GM23248 (cell line): ENCODE results near the gene C6orf120. TPM values are rescaled to one million over a fixed set of nuclear protein-coding genes. Genes with fewer than 3 reads are reported as not detected.

Experiments
- DNase-seq: peaks from one replicate; pipeline ENCODE4 v3.0.0-alpha.2; 2015
- H2AFZ ChIP-seq: fragments of 200-600 bp; sonication (generic); 2 replicates; pipeline ENCODE4 v1.6.1; 2016; ENCODE audit warnings: antibody characterized with exemption
- H3F3A ChIP-seq: fragments of 200-600 bp; sonication (generic); 2 replicates; pipeline ENCODE4 v1.6.1; 2016; ENCODE audit warnings: mild to moderate bottlenecking, antibody characterized with exemption, mixed run types; ENCODE audit not compliant: insufficient read depth
- H3K27ac ChIP-seq: fragments of 200-600 bp; sonication (generic); 2 replicates; pipeline ENCODE4 v1.5.1; 2016; ENCODE audit warnings: mild to moderate bottlenecking
- H3K27me3 ChIP-seq: fragments of 200-600 bp; sonication (generic); replicated peaks from 2 replicates; pipeline ENCODE4 v1.6.1; 2016; ENCODE audit warnings: mild to moderate bottlenecking; ENCODE audit not compliant: insufficient read depth
- H3K36me3 ChIP-seq: fragments of 200-600 bp; sonication (generic); 2 replicates; pipeline ENCODE4 v1.6.1; 2016; ENCODE audit warnings: low read depth, mild to moderate bottlenecking
- H3K4me1 ChIP-seq: fragments of 200-600 bp; sonication (generic); 2 replicates; pipeline ENCODE4 v1.6.1; 2016; ENCODE audit warnings: mild to moderate bottlenecking; ENCODE audit not compliant: insufficient read depth
- H3K4me2 ChIP-seq: fragments of 200-600 bp; sonication (generic); one replicate; pipeline ENCODE4 v1.6.1; 2016; ENCODE audit warnings: mild to moderate bottlenecking; ENCODE audit not compliant: unreplicated experiment
- H3K4me3 ChIP-seq: fragments of 200-600 bp; sonication (generic); 2 replicates; pipeline ENCODE4 v1.5.1; 2016; ENCODE audit warnings: mild to moderate bottlenecking
- H3K79me2 ChIP-seq: fragments of 200-600 bp; sonication (generic); 2 replicates; pipeline ENCODE4 v1.6.1; 2016; ENCODE audit warnings: mild to moderate bottlenecking; ENCODE audit not compliant: insufficient read depth
- H3K9ac ChIP-seq: fragments of 200-600 bp; sonication (generic); 2 replicates; pipeline ENCODE4 v1.6.1; 2016; ENCODE audit warnings: mild to moderate bottlenecking
- H3K9me2 ChIP-seq: fragments of 200-600 bp; sonication (generic); 2 replicates; pipeline ENCODE4 v1.6.1; 2016; ENCODE audit warnings: mixed run types, mild to moderate bottlenecking, moderate library complexity; ENCODE audit not compliant: insufficient read depth
- H3K9me3 ChIP-seq: fragments of 200-600 bp; sonication (generic); one replicate; pipeline ENCODE4 v1.6.1; 2017; ENCODE audit warnings: low read depth
- H4K20me1 ChIP-seq: fragments of 200-600 bp; sonication (generic); 2 replicates; pipeline ENCODE4 v1.6.0; 2016; ENCODE audit not compliant: insufficient read depth
- EZH2 ChIP-seq: fragments of 200-600 bp; sonication (generic); IDR thresholded peaks from 2 replicates; pipeline ENCODE4 v1.6.1; 2018; ENCODE audit warnings: antibody characterized with exemption, mild to moderate bottlenecking; ENCODE audit not compliant: insufficient read depth, poor library complexity, severe bottlenecking
- EZH2phosphoT487 ChIP-seq: fragments of 200-600 bp; sonication (generic); IDR thresholded peaks from 2 replicates; pipeline ENCODE4 v1.6.1; 2018; ENCODE audit warnings: antibody characterized with exemption, moderate library complexity, mild to moderate bottlenecking, low read depth; ENCODE audit not compliant: insufficient read depth
- WGBS, 2 experiments: methylation state at CpG; one replicate each; pipeline ENCODE4 v1.1.6; 2015 to 2017; ENCODE audit warnings: low lambda C conversion rate in 2 of 2, low coverage in 1 of 2; ENCODE audit errors: missing lambda C conversion rate in 2 of 2; 5-methylcytosine and 5-hydroxymethylcytosine counted together
- in situ Hi-C: fragments of 300-500 bp; cut with MboI; formaldehyde crosslinking; loops from 2 replicates; pipeline ENCODE4 v1.15.0; 2020
- polyA plus RNA-seq: library from polyadenylated mRNA; unstranded; fragments of >200 nt; fragmentation: Nextera tagmentation; extraction: Ambion mirVana; gene quantifications from 2 replicates; pipeline ENCODE4 v1.2.1, GENCODE V29; 2016
- total RNA-seq: library from RNA; depleted of rRNA; stranded (reverse); fragments of >200 nt; shearing (Covaris generic); gene quantifications from 2 replicates; pipeline ENCODE4 v1.2.3, GENCODE V29; 2014

The C6orf120 gene
- total and polyA plus RNA-seq, 2 experiments from 2014 or later, result 39.4 to 72.7 TPM

- H3K9ac ChIP-seq, result no peak overlapping the region
- WGBS, 2 experiments, result 91% methylated on average over 9 of the region's 9 CpGs
- H3K36me3 ChIP-seq, result peaks cover 25% of the 10 kb centered on the region
- DNase-seq, result no peak
- no peaks in the 10 kb centered on the region for H3K4me1 ChIP-seq
- H3K4me3 ChIP-seq, result no peak overlapping the region
- no peak overlapping the region for H2AFZ ChIP-seq
- no peaks in the 10 kb centered on the region for H4K20me1 ChIP-seq
- in situ Hi-C loops, result no loop called here
- H3K9me3 ChIP-seq, result no peaks in the 10 kb centered on the region
- TF ChIP-seq EZH2 (no peak), EZH2phosphoT487 (no peak)
- no peaks in the 10 kb centered on the region for H3K27me3 ChIP-seq
- H3K4me2 ChIP-seq, result no peak overlapping the region
- H3F3A ChIP-seq, result no peaks in the 10 kb centered on the region
- peaks cover 33% of the 10 kb centered on the region for H3K79me2 ChIP-seq
- H3K9me2 ChIP-seq, result no peaks in the 10 kb centered on the region
- H3K27ac ChIP-seq, result no peak overlapping the region
These were observed 12.7 kb downstream of the C6orf120 start for GRCh38 chr6:169714595-169714994.

GRCh38 chr6:169719117-169719516 lies 17.2 kb downstream of the C6orf120 start:
- H3K4me1 ChIP-seq, result peaks cover 14% of the 10 kb centered on the region
- in situ Hi-C loops, result no loop called here
- peaks cover 62% of the 10 kb centered on the region for H3K79me2 ChIP-seq
- no peak overlapping the region for H3K27ac ChIP-seq
- no peak overlapping the region for H2AFZ ChIP-seq
- H3K9ac ChIP-seq, result no peak overlapping the region
- TF ChIP-seq EZH2phosphoT487, result no peak
- TF ChIP-seq EZH2, result no peak
- H3F3A ChIP-seq, result peaks cover 24% of the 10 kb centered on the region
- WGBS, 2 experiments, result 97% methylated on average over 4 of the region's 4 CpGs
- H3K9me3 ChIP-seq, result no peaks in the 10 kb centered on the region
- peak; percentile 5 for DNase-seq
- no peak overlapping the region for H3K4me2 ChIP-seq
- no peak overlapping the region for H3K4me3 ChIP-seq
- H3K9me2 ChIP-seq, result no peaks in the 10 kb centered on the region
- H3K36me3 ChIP-seq, result peaks cover 20% of the 10 kb centered on the region
- no peaks in the 10 kb centered on the region for H3K27me3 ChIP-seq
- no peaks in the 10 kb centered on the region for H4K20me1 ChIP-seq

DNA sequence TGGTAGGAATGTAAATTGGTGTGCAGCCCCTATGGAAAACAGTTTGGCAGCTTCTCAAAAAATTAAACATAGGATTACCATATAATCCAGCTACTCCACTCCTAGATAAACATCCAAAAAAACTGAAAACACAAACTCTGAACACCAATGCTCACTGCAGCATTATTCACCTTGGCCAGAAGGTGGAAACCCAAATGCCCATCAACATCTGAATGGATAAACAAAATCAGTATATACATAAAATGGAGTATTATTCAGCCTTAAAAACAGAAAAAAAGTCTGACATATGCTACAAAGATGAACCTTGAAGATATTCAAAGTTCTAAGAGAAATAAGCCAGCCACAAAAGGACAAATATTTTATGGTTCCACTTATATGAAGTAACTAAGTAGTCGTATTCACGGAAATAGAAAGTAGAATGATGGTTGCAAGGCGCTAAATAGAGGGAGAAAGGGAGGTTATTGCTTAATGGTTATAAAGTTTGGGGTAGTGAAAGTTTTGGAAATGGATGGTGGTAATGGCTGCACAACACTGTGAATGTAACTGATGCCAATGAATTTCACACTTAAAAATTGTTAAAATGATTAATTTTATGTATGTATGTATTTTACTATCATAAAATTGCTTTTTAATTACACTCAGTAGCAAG lies 18.4 kb downstream of the C6orf120 start:
- TF ChIP-seq EZH2phosphoT487 (no peak), EZH2 (no peak)
- peaks cover 24% of the 10 kb centered on the region for H3F3A ChIP-seq
- H3K27ac ChIP-seq, result no peak overlapping the region
- H3K9ac ChIP-seq, result no peak overlapping the region
- WGBS, 2 experiments, result 98 to 100% methylated on average over 3 of the region's 3 CpGs
- peaks cover 62% of the 10 kb centered on the region for H3K79me2 ChIP-seq
- in situ Hi-C loops, result no loop called here
- peaks cover 13% of the 10 kb centered on the region for H3K36me3 ChIP-seq
- H3K4me2 ChIP-seq, result no peak overlapping the region
- H3K4me1 ChIP-seq, result peaks cover 14% of the 10 kb centered on the region
- H3K4me3 ChIP-seq, result no peak overlapping the region
- no peak overlapping the region for H2AFZ ChIP-seq
- H3K27me3 ChIP-seq, result no peaks in the 10 kb centered on the region
- no peaks in the 10 kb centered on the region for H3K9me2 ChIP-seq
- no peaks in the 10 kb centered on the region for H3K9me3 ChIP-seq
- DNase-seq, result no peak
- no peaks in the 10 kb centered on the region for H4K20me1 ChIP-seq

DNA sequence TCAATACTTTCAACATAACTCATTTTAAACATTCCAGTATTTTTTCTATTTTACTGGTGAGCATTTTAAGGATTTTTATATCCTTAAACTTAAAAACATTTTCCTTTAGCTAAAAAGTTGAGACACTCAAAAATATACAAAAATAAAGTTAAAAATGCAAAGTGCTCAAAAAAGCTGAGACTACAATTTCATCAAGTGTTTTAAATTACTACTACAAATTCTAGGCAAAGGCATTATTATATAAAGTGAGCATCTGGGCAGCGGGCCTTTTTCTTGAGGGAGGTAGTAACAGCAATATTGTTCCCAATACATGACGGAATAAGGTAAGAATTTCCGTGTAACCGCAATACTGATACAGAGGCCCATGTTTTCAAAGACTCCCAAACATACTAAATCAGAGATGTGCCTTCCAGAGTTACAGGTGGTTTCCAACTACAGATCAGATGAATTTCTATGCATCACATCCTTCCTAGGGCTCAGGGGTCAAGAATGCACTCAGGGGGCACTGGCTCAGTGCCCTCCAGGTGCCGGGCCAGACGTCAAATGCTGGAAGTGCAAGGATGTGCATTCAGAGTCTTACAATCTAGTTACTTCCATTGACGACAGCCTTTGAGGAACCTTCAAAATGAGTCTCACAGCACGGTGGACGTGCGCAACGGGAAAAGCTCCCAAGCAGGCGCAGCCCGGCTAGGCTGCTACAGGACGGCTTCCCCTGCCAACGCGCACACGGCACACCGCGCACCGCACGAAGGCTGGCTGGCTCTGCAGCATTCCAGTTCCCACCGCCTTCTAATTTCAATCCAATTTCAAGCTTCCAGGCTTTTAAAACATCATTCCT lies 20.7 kb downstream of the C6orf120 start:
- H3K9ac ChIP-seq, result peak overlapping the region; percentile 78
- H3K9me3 ChIP-seq, result no peaks in the 10 kb centered on the region
- peaks cover 14% of the 10 kb centered on the region for H3K4me1 ChIP-seq
- 2 to 3% methylated on average over 22 of the region's 22 CpGs for WGBS, 2 experiments
- no peak for TF ChIP-seq EZH2
- no peak for TF ChIP-seq EZH2phosphoT487
- H3K9me2 ChIP-seq, result no peaks in the 10 kb centered on the region
- peak overlapping the region; percentile 89 for H3K4me2 ChIP-seq
- no peaks in the 10 kb centered on the region for H3K27me3 ChIP-seq
- no peaks in the 10 kb centered on the region for H4K20me1 ChIP-seq
- DNase-seq, result peak; percentile 82
- peak overlapping the region; percentile 95 for H2AFZ ChIP-seq
- H3K27ac ChIP-seq, result peak overlapping the region; percentile 70
- peaks cover 34% of the 10 kb centered on the region for H3F3A ChIP-seq
- H3K4me3 ChIP-seq, result peak overlapping the region; percentile 96
- no peaks in the 10 kb centered on the region for H3K36me3 ChIP-seq
- peaks cover 49% of the 10 kb centered on the region for H3K79me2 ChIP-seq
- in situ Hi-C loops, result no loop called here
